Lung (tissue), 12 donors: ENCODE results near the gene SEC11A. TPM values are rescaled to one million over a fixed set of nuclear protein-coding genes. Genes with fewer than 3 reads are reported as not detected.

Experiments
- ATAC-seq: fragments of 200-7000 bp; cut with Tn5 transposase; one replicate; pipeline ENCODE4 v1.9.1; 2020; ENCODE audit warnings: moderate number of reproducible peaks; ENCODE audit not compliant: insufficient read depth, low FRiP score
- DNase-seq, 3 donors: peaks; one replicate each; pipeline ENCODE4 v3.0.0-alpha.2; 2013 to 2017
- H3K27ac ChIP-seq, 2 donors: one replicate each; pipeline ENCODE4 v1.5.1; 2013; ENCODE audit warnings: mild to moderate bottlenecking in 2 of 2, moderate library complexity in 2 of 2, control low read depth in 1 of 2, inconsistent platforms in 1 of 2, low read depth in 1 of 2, low read length in 1 of 2
- H3K27me3 ChIP-seq, 3 donors: one replicate each; pipeline ENCODE4 v1.5.1; 2013; ENCODE audit warnings: low read length in 2 of 3; ENCODE audit not compliant: control insufficient read depth in 3 of 3, insufficient read depth in 3 of 3
- H3K36me3 ChIP-seq, 4 donors: one replicate each; pipeline ENCODE4 v1.5.1; 2013; ENCODE audit warnings: low read length in 4 of 4, mild to moderate bottlenecking in 1 of 4, moderate library complexity in 1 of 4; ENCODE audit not compliant: control insufficient read depth in 4 of 4, insufficient read depth in 4 of 4
- H3K4me1 ChIP-seq, 5 donors: one replicate each; pipeline ENCODE4 v1.5.1; 2013; ENCODE audit warnings: low read length in 5 of 5, mild to moderate bottlenecking in 2 of 5, moderate library complexity in 1 of 5; ENCODE audit not compliant: control insufficient read depth in 5 of 5, insufficient read depth in 5 of 5
- H3K4me3 ChIP-seq: one replicate; pipeline ENCODE4 v1.5.1; 2013; ENCODE audit warnings: mild to moderate bottlenecking, control low read depth, moderate library complexity
- H3K9ac ChIP-seq, 2 donors: one replicate each; pipeline ENCODE4 v1.5.1; 2013; ENCODE audit warnings: low read length in 2 of 2, control low read depth in 1 of 2; ENCODE audit not compliant: insufficient read depth in 1 of 2
- H3K9me3 ChIP-seq, 4 donors: one replicate each; pipeline ENCODE4 v1.5.1; 2013; ENCODE audit warnings: low read length in 3 of 4, mild to moderate bottlenecking in 1 of 4, moderate library complexity in 1 of 4; ENCODE audit not compliant: control insufficient read depth in 4 of 4, insufficient read depth in 3 of 4
- WGBS, 2 donors: extraction: QIAGEN DNeasy Blood & Tissue Kit; methylation state at CpG; one replicate each; pipeline ENCODE4 v1.1.7; 2013; 5-methylcytosine and 5-hydroxymethylcytosine counted together
- polyA plus RNA-seq, 2 donors: library from polyadenylated mRNA; stranded (reverse); fragments of 200-250 nt; gene quantifications; one replicate each; pipeline ENCODE4 v1.2.1, GENCODE V29; 2013
- total RNA-seq, 2 donors: library from RNA; depleted of rRNA in 1 of 2; stranded (reverse); fragments of >200 nt in 1 of 2; gene quantifications; one replicate each; pipeline ENCODE4 v1.2.1, GENCODE V29; 2014 to 2021
- TF ChIP-seq, protein P1 (sequence below): IDR thresholded peaks from 2 replicates; pipeline ENCODE4 v1.5.1; 2012; ENCODE audit warnings: mild to moderate bottlenecking; ENCODE audit errors: control extremely low read depth, extremely low read depth
- donor health status: control.
- donor health status: control.
- donor health status: Bipolar disorder and iron deficiency.
- donor health status: healthy.
- donor health status: DM: yes; HTN: yes; CAD: no.

The SEC11A gene
- total and polyA plus RNA-seq, 4 donors, result 119 to 170 (median 143) TPM

GRCh38 chr15:84621358-84621979 is 94.5 kb downstream of the SEC11A start:
- Histone ChIP-seq H3K9ac (no peak overlapping the region), H3K36me3 (peaks cover 11 to 32% (median 21%) of the 10 kb centered on the region in 4 donors), H3K9me3 (peaks cover 0 to 21% (median 15%) of the 10 kb centered on the region in 4 donors), H3K4me1 (peaks cover 0 to 1% (median 0%) of the 10 kb centered on the region in 5 donors), H3K4me3 (no peak overlapping the region), H3K27ac (no peak overlapping the region), H3K27me3 (no peaks in the 10 kb centered on the region)
- TF ChIP-seq, protein P1, sequence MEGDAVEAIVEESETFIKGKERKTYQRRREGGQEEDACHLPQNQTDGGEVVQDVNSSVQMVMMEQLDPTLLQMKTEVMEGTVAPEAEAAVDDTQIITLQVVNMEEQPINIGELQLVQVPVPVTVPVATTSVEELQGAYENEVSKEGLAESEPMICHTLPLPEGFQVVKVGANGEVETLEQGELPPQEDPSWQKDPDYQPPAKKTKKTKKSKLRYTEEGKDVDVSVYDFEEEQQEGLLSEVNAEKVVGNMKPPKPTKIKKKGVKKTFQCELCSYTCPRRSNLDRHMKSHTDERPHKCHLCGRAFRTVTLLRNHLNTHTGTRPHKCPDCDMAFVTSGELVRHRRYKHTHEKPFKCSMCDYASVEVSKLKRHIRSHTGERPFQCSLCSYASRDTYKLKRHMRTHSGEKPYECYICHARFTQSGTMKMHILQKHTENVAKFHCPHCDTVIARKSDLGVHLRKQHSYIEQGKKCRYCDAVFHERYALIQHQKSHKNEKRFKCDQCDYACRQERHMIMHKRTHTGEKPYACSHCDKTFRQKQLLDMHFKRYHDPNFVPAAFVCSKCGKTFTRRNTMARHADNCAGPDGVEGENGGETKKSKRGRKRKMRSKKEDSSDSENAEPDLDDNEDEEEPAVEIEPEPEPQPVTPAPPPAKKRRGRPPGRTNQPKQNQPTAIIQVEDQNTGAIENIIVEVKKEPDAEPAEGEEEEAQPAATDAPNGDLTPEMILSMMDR, result no peak
- no peak for ATAC-seq
- 98 to 99% methylated on average over 17 of the region's 17 CpGs for WGBS, 2 donors
- no peak for DNase-seq

GRCh38 chr15:84620626-84621025 is 95.3 kb downstream of the SEC11A start:
- no peak overlapping the region for H3K9ac ChIP-seq
- no peaks in the 10 kb centered on the region for H3K27me3 ChIP-seq
- DNase-seq (no peak), ATAC-seq (no peak)
- peaks cover 0 to 21% (median 15%) of the 10 kb centered on the region in 4 donors for H3K9me3 ChIP-seq
- TF ChIP-seq, protein P1, result no peak
- H3K27ac ChIP-seq, result no peak overlapping the region
- WGBS, 2 donors, result 98% methylated on average over 8 of the region's 8 CpGs
- H3K4me3 ChIP-seq, result no peak overlapping the region
- H3K36me3 ChIP-seq, result peaks cover 11 to 32% (median 22%) of the 10 kb centered on the region in 4 donors
- H3K4me1 ChIP-seq, result peaks cover 0 to 3% (median 0%) of the 10 kb centered on the region in 5 donors

Other genes with a start within 250 kb of the SEC11A start
- gene ZSCAN2, start 115.1 kb downstream of the SEC11A start, total RNA-seq, result 10 to 100 TPM in 1 of 2 donors, 1 to 10 TPM in 1; 5.0 to 12.8 TPM
- gene ZSCAN2, start 115.1 kb downstream of the SEC11A start, polyA plus RNA-seq, result 1 to 10 TPM; 2.5 to 3.7 TPM
- 10 to 100 TPM; 33.3 to 35.6 TPM for gene WDR73, start 61.9 kb downstream of the SEC11A start, total RNA-seq
- gene WDR73, start 61.9 kb downstream of the SEC11A start, polyA plus RNA-seq, result 10 to 100 TPM; 18.2 to 19.7 TPM
- gene NMB, start 57.9 kb downstream of the SEC11A start, total RNA-seq, result 1 to 10 TPM; 2.6 to 9.3 TPM
- 1 to 10 TPM; 4.7 to 6.4 TPM for gene NMB, start 57.9 kb downstream of the SEC11A start, polyA plus RNA-seq
- 10 to 100 TPM; 20.1 to 29.6 TPM for gene ZNF592, start 32.5 kb upstream of the SEC11A start, total RNA-seq
- 10 to 100 TPM in 1 of 2 donors, 1 to 10 TPM in 1; 8.8 to 12.3 TPM for gene ZNF592, start 32.5 kb upstream of the SEC11A start, polyA plus RNA-seq
- gene ALPK3, start 101.2 kb upstream of the SEC11A start, total RNA-seq, result 10 to 100 TPM in 1 of 2 donors, 1 to 10 TPM in 1; 8.2 to 12.2 TPM
- gene ALPK3, start 101.2 kb upstream of the SEC11A start, polyA plus RNA-seq, result 1 to 10 TPM; 3.1 to 4.2 TPM
- gene SLC28A1, start 168.5 kb upstream of the SEC11A start, total RNA-seq, result under 1 TPM in 1 of 2 donors, not detected in 1; 0.06 TPM
- not detected for gene SLC28A1, start 168.5 kb upstream of the SEC11A start, polyA plus RNA-seq